Liver (tissue), 3 donors: ENCODE results near the gene SKAP2.

Source experiments
- ATF3 ChIP-seq: IDR thresholded peaks from 2 replicates; pipeline ENCODE4 v1.6.1; 2016; ENCODE audit warnings: antibody characterized with exemption
- CTCF ChIP-seq: fragments of 150-350 bp; IDR thresholded peaks from 2 replicates; pipeline ENCODE4 v1.5.1; 2017; ENCODE audit warnings: improper control_type of control experiment, low read depth, low read length; ENCODE audit not compliant: missing input control
- EGR1 ChIP-seq, 2 donors: IDR thresholded peaks; 2 replicates each; pipeline ENCODE4 v1.6.1; 2016 to 2018; ENCODE audit warnings: antibody characterized with exemption in 2 of 2, low read depth in 2 of 2
- FOXA1 ChIP-seq: IDR thresholded peaks from 2 replicates; pipeline ENCODE4 v1.6.1; 2016; ENCODE audit warnings: antibody characterized with exemption
- GABPA ChIP-seq, 2 donors: IDR thresholded peaks in 1 of 2; conservative IDR thresholded peaks in 1 of 2; 2 replicates each; pipeline ENCODE4 v1.6.1; 2016; ENCODE audit warnings: antibody characterized with exemption in 2 of 2, mild to moderate bottlenecking in 1 of 2, moderate library complexity in 1 of 2
- HNF4A ChIP-seq, 2 donors: conservative IDR thresholded peaks; 2 replicates each; pipeline ENCODE4 v1.6.1; 2016; ENCODE audit warnings: antibody characterized with exemption in 2 of 2, mild to moderate bottlenecking in 2 of 2
- JUND ChIP-seq, 2 donors: IDR thresholded peaks; 2 replicates each; pipeline ENCODE4 v1.6.1; 2016; ENCODE audit warnings: antibody characterized with exemption in 2 of 2
- REST ChIP-seq: IDR thresholded peaks from 2 replicates; pipeline ENCODE4 v1.6.1; 2016; ENCODE audit warnings: antibody characterized with exemption, mild to moderate bottlenecking
- RXRA ChIP-seq, 2 donors: IDR thresholded peaks; 2 replicates each; pipeline ENCODE4 v1.6.1; 2017 to 2018; ENCODE audit warnings: antibody characterized with exemption in 2 of 2, mild to moderate bottlenecking in 1 of 2
- SP1 ChIP-seq: IDR thresholded peaks from 2 replicates; pipeline ENCODE4 v1.6.1; 2018; ENCODE audit warnings: antibody characterized with exemption, mild to moderate bottlenecking
- YY1 ChIP-seq: IDR thresholded peaks from 2 replicates; pipeline ENCODE4 v1.6.1; 2016; ENCODE audit warnings: antibody characterized with exemption, mild to moderate bottlenecking
- ZBTB33 ChIP-seq: IDR thresholded peaks from 2 replicates; pipeline ENCODE4 v1.6.1; 2016; ENCODE audit warnings: antibody characterized with exemption
- donor health status: healthy.
- donor health status: healthy.

- no peak for TF ChIP-seq RXRA (IDR thresholded peaks at IDR 0.05)
- TF ChIP-seq CTCF = no peak
- TF ChIP-seq ATF3 = no peak
- TF ChIP-seq HNF4A (conservative IDR thresholded peaks at IDR 0.05) = no peak
- TF ChIP-seq REST = no peak
- no peak for TF ChIP-seq ZBTB33
- TF ChIP-seq GABPA (IDR thresholded peaks at IDR 0.05 in 1 of 2, conservative IDR thresholded peaks at IDR 0.05 in 1 of 2) = no peak
- no peak for TF ChIP-seq EGR1 (IDR thresholded peaks at IDR 0.05; ENCODE audit: low read depth in 2 of 2)
- TF ChIP-seq FOXA1 = no peak
- TF ChIP-seq JUND (IDR thresholded peaks at IDR 0.05) = no peak
- TF ChIP-seq YY1 = no peak
- TF ChIP-seq SP1 = no peak
Measured at GRCh38 chr7:26691886-26692285, 172.5 kb downstream of the SKAP2 start.
